Ishikawa (cell line): ENCODE data around the gene PRKCZ.

Experiments used
- CEBPB ChIP-seq: IDR thresholded peaks from 2 replicates; pipeline ENCODE4 v1.6.1; 2012
- CREB1 ChIP-seq: IDR thresholded peaks from 2 replicates; pipeline ENCODE4 v1.6.1; 2012; ENCODE audit warnings: low read depth
- EGR1 ChIP-seq: IDR thresholded peaks from 2 replicates; pipeline ENCODE4 v1.6.1; 2012
- EP300 ChIP-seq: IDR thresholded peaks from 2 replicates; pipeline ENCODE4 v1.6.1; 2012; ENCODE audit warnings: borderline replicate concordance
- FOXM1 ChIP-seq: IDR thresholded peaks from 2 replicates; pipeline ENCODE4 v1.6.1; 2012; ENCODE audit warnings: low read depth, borderline replicate concordance
- NFIC ChIP-seq: IDR thresholded peaks from 2 replicates; pipeline ENCODE4 v1.6.1; 2012
- RAD21 ChIP-seq: IDR thresholded peaks from 2 replicates; pipeline ENCODE4 v1.6.1; 2012; ENCODE audit warnings: low read depth
- TAF1 ChIP-seq: IDR thresholded peaks from 2 replicates; pipeline ENCODE4 v1.6.1; 2012; ENCODE audit warnings: low read depth, mild to moderate bottlenecking
- TCF12 ChIP-seq: IDR thresholded peaks from 2 replicates; pipeline ENCODE4 v1.6.1; 2012; ENCODE audit warnings: low read depth
- TEAD4 ChIP-seq: IDR thresholded peaks from 2 replicates; pipeline ENCODE4 v1.6.1; 2012
- YY1 ChIP-seq: IDR thresholded peaks from 2 replicates; pipeline ENCODE4 v1.6.1; 2012; ENCODE audit warnings: low read depth
- ZBTB7A ChIP-seq: IDR thresholded peaks from 2 replicates; pipeline ENCODE4 v1.6.1; 2012; ENCODE audit warnings: low read depth
- TF ChIP-seq, protein P1 (sequence below): IDR thresholded peaks from 2 replicates; pipeline ENCODE4 v1.6.1; 2012
- TF ChIP-seq, protein P2 (sequence below): IDR thresholded peaks from 2 replicates; pipeline ENCODE4 v1.6.1; 2012
- TF ChIP-seq, protein P3 (sequence below): IDR thresholded peaks from 2 replicates; pipeline ENCODE4 v1.6.1; 2012; ENCODE audit warnings: low read depth, mild to moderate bottlenecking

Gene PRKCZ

DNA sequence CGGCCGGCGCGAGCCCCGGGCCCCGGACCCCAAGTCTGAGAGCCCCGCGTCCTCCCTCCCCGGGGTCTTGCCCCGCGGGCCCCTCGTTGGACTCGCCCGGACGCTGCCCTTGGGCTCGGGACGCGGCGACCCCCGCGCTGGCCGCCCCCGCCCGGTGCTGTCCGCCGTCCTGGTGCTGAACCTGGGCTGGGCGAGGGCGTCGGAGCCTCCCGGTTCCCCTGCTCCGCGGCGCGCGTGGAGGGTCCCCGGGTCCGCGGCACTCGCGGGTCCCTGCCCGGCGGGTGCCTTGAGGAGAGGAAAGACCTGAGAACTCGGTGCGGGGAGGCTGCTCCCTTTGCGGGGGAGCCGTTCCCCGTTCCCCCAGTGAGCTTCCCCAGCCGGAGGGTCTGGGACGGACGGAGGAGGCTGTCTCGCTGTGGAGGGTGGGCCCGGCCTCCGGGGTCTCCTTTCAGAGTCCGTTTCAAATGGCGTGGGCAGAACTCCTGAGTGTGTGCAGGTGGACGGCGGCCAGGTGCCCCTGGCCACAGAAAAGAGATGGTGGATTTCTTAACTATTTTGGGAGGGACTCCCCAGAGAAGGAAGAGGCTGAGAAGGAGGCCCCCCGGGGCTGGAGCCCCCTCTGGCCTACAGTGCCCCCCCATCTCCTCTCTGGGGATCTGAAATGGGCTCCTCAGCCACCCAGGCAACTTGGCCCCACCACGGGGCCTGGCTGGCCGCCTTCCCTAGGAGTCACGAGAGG lies 30.5 kb upstream of the PRKCZ start:
- TF ChIP-seq FOXM1 = no peak
- no peak for TF ChIP-seq RAD21
- TF ChIP-seq EGR1 = peak; percentile 97
- TF ChIP-seq TCF12 = no peak
- TF ChIP-seq YY1 = no peak
- TF ChIP-seq EP300 = no peak
- TF ChIP-seq, protein P1, sequence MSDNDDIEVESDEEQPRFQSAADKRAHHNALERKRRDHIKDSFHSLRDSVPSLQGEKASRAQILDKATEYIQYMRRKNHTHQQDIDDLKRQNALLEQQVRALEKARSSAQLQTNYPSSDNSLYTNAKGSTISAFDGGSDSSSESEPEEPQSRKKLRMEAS = peak; percentile 23; the same call in 1 of the 2 replicates
- TF ChIP-seq CEBPB = no peak
- TF ChIP-seq, protein P2, sequence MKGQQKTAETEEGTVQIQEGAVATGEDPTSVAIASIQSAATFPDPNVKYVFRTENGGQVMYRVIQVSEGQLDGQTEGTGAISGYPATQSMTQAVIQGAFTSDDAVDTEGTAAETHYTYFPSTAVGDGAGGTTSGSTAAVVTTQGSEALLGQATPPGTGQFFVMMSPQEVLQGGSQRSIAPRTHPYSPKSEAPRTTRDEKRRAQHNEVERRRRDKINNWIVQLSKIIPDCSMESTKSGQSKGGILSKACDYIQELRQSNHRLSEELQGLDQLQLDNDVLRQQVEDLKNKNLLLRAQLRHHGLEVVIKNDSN = no peak
- TF ChIP-seq ZBTB7A = peak; percentile 100
- TF ChIP-seq TEAD4 = no peak
- TF ChIP-seq, protein P3, sequence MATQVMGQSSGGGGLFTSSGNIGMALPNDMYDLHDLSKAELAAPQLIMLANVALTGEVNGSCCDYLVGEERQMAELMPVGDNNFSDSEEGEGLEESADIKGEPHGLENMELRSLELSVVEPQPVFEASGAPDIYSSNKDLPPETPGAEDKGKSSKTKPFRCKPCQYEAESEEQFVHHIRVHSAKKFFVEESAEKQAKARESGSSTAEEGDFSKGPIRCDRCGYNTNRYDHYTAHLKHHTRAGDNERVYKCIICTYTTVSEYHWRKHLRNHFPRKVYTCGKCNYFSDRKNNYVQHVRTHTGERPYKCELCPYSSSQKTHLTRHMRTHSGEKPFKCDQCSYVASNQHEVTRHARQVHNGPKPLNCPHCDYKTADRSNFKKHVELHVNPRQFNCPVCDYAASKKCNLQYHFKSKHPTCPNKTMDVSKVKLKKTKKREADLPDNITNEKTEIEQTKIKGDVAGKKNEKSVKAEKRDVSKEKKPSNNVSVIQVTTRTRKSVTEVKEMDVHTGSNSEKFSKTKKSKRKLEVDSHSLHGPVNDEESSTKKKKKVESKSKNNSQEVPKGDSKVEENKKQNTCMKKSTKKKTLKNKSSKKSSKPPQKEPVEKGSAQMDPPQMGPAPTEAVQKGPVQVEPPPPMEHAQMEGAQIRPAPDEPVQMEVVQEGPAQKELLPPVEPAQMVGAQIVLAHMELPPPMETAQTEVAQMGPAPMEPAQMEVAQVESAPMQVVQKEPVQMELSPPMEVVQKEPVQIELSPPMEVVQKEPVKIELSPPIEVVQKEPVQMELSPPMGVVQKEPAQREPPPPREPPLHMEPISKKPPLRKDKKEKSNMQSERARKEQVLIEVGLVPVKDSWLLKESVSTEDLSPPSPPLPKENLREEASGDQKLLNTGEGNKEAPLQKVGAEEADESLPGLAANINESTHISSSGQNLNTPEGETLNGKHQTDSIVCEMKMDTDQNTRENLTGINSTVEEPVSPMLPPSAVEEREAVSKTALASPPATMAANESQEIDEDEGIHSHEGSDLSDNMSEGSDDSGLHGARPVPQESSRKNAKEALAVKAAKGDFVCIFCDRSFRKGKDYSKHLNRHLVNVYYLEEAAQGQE = peak; percentile 94
- no peak for TF ChIP-seq CREB1
- TF ChIP-seq TAF1 = no peak
- no peak for TF ChIP-seq NFIC

DNA sequence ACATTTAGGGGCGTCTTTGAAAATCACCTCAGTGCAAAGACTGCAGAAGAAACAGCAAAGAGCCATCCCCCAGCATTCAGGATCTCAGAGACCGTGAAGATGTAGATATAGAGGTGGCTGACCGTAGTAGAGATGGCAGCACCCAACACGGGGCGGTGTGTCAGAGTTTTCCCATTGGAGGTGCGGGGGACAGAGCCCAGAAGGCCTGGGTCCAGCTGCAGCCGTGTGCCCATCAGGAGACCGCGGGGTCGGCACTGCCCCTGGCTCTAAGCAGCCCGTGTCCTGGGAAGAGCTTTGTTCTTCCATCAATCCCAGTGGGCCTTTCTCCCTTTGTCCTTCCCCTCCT lies 29.9 kb upstream of the PRKCZ start:
- TF ChIP-seq YY1 = no peak
- TF ChIP-seq CREB1 = no peak
- TF ChIP-seq, protein P3 = no peak
- TF ChIP-seq FOXM1 = no peak
- TF ChIP-seq CEBPB = no peak
- TF ChIP-seq EP300 = no peak
- TF ChIP-seq, protein P2 = no peak
- TF ChIP-seq TAF1 = no peak
- no peak for TF ChIP-seq EGR1
- no peak for TF ChIP-seq TEAD4
- TF ChIP-seq, protein P1 = no peak
- TF ChIP-seq TCF12 = no peak
- no peak for TF ChIP-seq RAD21
- no peak for TF ChIP-seq ZBTB7A

DNA sequence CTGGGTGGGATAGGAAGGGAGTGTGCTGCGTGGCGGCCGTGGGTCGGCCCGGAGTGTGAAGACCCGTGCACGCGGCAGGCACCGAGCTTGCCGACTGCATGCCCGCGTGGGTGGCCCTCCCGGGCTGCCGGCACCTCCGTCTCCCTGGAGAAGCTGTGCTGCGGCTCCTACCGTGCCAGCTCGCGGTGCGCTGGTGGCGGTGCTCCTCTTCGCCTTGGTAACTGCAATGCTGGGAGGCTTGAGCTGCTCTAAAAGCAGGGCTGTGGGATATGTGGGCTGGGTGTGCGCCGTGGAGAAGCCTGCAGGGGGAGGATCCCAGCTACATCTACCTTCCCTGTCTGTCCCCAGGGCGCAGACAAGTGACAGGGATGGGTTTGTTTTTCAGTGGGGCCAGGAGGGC lies 28.7 kb upstream of the PRKCZ start:
- TF ChIP-seq CREB1 (no peak), TCF12 (no peak), CEBPB (no peak), TEAD4 (no peak), EP300 (no peak), TAF1 (no peak), YY1 (no peak), RAD21 (no peak), NFIC (no peak), FOXM1 (no peak), EGR1 (no peak), ZBTB7A (no peak)
- TF ChIP-seq, protein P2 = no peak
- TF ChIP-seq, protein P3 = no peak
- TF ChIP-seq, protein P1 = no peak
